ENCODE data around the gene LMAN1.

The LMAN1 gene

DNA sequence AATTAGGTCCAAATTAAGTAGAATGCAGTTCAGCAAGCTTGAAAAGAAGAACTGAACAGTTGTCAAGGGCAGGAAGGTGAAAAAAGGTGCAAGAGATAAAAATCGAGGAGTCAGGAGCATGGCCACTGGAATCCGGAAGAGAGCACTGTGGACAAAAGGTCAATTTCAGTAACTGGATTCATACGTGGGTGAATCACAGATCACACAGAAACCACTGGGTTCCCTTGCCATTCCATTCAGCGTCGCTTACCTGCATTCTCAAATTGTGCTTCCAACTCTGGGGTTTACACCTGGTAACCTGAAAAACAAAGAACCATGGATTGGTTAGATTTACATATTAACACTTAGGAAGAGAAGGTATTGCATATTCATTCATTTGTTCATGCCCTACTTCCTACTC, 21.6 kb upstream of the LMAN1 start:
- Histone ChIP-seq H2AFZ (ENCODE audit: low read depth, low read length, severe bottlenecking) (no peak overlapping the region), H3K79me2 (ENCODE audit: insufficient read depth, low read length) (no peaks in the 10 kb centered on the region), H3F3A (ENCODE audit: insufficient read depth) (no peaks in the 10 kb centered on the region), H3K9me2 (replicated peaks; ENCODE audit: insufficient read depth, low read length) (no peaks in the 10 kb centered on the region), H3K4me3 (ENCODE audit: insufficient read depth, low read length, poor library complexity, severe bottlenecking) (no peak overlapping the region), H3K27me3 (ENCODE audit: low read length) (no peaks in the 10 kb centered on the region), H3K27ac (ENCODE audit: low read depth, low read length) (no peak overlapping the region), H3K4me2 (ENCODE audit: low read depth, low read length, poor library complexity, severe bottlenecking) (no peak overlapping the region), H3K9me3 (ENCODE audit: insufficient read depth, low read length) (no peaks in the 10 kb centered on the region), H4K20me1 (ENCODE audit: low read depth, low read length) (no peaks in the 10 kb centered on the region), H3K9ac (ENCODE audit: low read length) (no peak overlapping the region), H3K36me3 (ENCODE audit: low read length) (no peaks in the 10 kb centered on the region)
- TF ChIP-seq, protein P1, sequence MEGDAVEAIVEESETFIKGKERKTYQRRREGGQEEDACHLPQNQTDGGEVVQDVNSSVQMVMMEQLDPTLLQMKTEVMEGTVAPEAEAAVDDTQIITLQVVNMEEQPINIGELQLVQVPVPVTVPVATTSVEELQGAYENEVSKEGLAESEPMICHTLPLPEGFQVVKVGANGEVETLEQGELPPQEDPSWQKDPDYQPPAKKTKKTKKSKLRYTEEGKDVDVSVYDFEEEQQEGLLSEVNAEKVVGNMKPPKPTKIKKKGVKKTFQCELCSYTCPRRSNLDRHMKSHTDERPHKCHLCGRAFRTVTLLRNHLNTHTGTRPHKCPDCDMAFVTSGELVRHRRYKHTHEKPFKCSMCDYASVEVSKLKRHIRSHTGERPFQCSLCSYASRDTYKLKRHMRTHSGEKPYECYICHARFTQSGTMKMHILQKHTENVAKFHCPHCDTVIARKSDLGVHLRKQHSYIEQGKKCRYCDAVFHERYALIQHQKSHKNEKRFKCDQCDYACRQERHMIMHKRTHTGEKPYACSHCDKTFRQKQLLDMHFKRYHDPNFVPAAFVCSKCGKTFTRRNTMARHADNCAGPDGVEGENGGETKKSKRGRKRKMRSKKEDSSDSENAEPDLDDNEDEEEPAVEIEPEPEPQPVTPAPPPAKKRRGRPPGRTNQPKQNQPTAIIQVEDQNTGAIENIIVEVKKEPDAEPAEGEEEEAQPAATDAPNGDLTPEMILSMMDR (IDR thresholded peaks at IDR 0.05; ENCODE audit: insufficient read depth, low read length, poor library complexity, severe bottlenecking), result no peak
- TF ChIP-seq EZH2phosphoT487 (conservative IDR thresholded peaks at IDR 0.05; ENCODE audit: low read length), result no peak

DNA sequence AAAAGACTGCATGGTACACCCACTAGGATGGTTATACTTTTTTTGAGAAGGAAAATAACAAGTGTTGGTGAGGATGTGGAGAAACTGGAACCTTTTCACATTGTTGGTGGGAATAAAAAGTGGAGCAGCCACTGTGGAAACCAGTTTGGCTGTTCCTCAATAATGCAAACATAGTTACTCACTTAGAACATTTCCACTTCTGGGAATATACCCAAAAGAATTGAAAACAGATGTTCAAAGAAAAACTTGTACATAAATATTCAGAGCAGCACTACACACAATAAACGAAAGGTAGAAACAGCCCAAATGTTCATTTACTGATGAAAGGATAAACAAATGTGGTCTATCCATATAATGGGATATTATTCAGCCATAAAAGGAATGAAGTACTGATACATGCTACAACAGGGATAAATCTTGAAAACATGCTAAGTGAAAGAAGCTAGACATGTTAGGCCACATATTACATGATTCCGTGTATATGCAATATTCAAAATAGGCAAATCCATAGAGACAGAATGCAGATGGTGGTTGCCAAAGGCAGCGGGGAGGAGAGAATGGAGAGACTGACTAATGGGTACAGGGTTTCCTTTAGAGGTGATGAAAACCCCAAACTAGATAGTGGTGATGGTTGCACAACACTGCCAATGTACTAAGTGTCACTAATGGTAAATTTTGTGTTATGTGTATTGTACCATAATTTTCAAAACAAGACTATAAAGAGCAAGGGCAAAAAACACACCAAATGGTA, 20.9 kb upstream of the LMAN1 start:
- no peaks in the 10 kb centered on the region for H4K20me1 ChIP-seq (ENCODE audit: low read depth, low read length)
- no peak overlapping the region for H3K27ac ChIP-seq (ENCODE audit: low read depth, low read length)
- H3F3A ChIP-seq (ENCODE audit: insufficient read depth), result no peaks in the 10 kb centered on the region
- TF ChIP-seq, protein P1 (IDR thresholded peaks at IDR 0.05; ENCODE audit: insufficient read depth, low read length, poor library complexity, severe bottlenecking), result no peak
- no peak for TF ChIP-seq EZH2phosphoT487 (conservative IDR thresholded peaks at IDR 0.05; ENCODE audit: low read length)
- H3K27me3 ChIP-seq (ENCODE audit: low read length), result no peaks in the 10 kb centered on the region
- H3K9ac ChIP-seq (ENCODE audit: low read length), result no peak overlapping the region
- H3K4me3 ChIP-seq (ENCODE audit: insufficient read depth, low read length, poor library complexity, severe bottlenecking), result no peak overlapping the region
- H3K79me2 ChIP-seq (ENCODE audit: insufficient read depth, low read length), result no peaks in the 10 kb centered on the region
- H3K36me3 ChIP-seq (ENCODE audit: low read length), result no peaks in the 10 kb centered on the region
- H2AFZ ChIP-seq (ENCODE audit: low read depth, low read length, severe bottlenecking), result no peak overlapping the region
- H3K9me3 ChIP-seq (ENCODE audit: insufficient read depth, low read length), result no peaks in the 10 kb centered on the region
- no peak overlapping the region for H3K4me2 ChIP-seq (ENCODE audit: low read depth, low read length, poor library complexity, severe bottlenecking)
- H3K9me2 ChIP-seq (replicated peaks; ENCODE audit: insufficient read depth, low read length), result no peaks in the 10 kb centered on the region

DNA sequence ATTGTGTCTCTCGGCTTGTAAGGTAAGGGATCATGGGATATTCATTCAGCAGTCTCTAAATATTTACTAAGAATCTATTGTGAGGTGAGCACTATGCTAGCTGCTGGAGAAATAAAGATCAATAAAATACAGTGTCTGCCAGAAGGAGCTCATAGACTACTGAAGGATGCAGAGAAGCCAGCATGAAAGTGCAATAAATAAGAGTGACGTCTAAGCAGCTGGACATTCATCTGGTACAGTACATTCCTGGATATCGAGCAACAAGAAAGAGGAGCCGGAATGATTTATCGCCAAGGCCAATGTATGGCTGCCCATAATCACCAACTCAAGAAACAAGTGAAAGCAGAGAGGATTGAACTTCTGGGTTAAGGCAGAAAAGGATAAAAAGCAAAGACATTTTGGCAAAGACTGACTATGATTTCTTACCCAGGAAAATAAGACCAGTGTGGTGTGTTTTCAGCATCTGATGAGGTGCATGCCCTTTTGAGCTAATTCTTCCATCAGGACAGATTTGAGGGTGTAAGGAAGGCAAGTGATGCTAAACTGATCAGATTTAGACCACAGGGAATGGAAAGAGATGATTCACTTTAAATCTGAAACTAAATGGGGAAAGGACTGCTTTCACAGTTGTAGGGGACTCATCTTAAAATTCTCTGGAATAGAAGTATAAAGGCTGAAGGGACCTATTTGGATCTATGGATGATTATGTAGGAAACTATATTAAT, 18.7 kb upstream of the LMAN1 start:
- Histone ChIP-seq H3K36me3 (ENCODE audit: low read length) (no peaks in the 10 kb centered on the region), H3K4me3 (ENCODE audit: insufficient read depth, low read length, poor library complexity, severe bottlenecking) (no peak overlapping the region), H2AFZ (ENCODE audit: low read depth, low read length, severe bottlenecking) (no peak overlapping the region), H3K27me3 (ENCODE audit: low read length) (no peaks in the 10 kb centered on the region), H3K9ac (ENCODE audit: low read length) (no peak overlapping the region), H3K9me3 (ENCODE audit: insufficient read depth, low read length) (no peaks in the 10 kb centered on the region), H3K79me2 (ENCODE audit: insufficient read depth, low read length) (no peaks in the 10 kb centered on the region), H3F3A (ENCODE audit: insufficient read depth) (no peaks in the 10 kb centered on the region), H4K20me1 (ENCODE audit: low read depth, low read length) (no peaks in the 10 kb centered on the region), H3K27ac (ENCODE audit: low read depth, low read length) (no peak overlapping the region), H3K9me2 (replicated peaks; ENCODE audit: insufficient read depth, low read length) (no peaks in the 10 kb centered on the region), H3K4me2 (ENCODE audit: low read depth, low read length, poor library complexity, severe bottlenecking) (no peak overlapping the region)
- TF ChIP-seq, protein P1 (IDR thresholded peaks at IDR 0.05; ENCODE audit: insufficient read depth, low read length, poor library complexity, severe bottlenecking), result no peak
- no peak for TF ChIP-seq EZH2phosphoT487 (conservative IDR thresholded peaks at IDR 0.05; ENCODE audit: low read length)

Measured in SU-DHL-6 (cell line).